Coronary artery (tissue), 2 donors: ENCODE results near the gene UPF1.
A peak's percentile ranks its signal among the peaks of the same experiment; 100 is the strongest.

Experiments used
- DNase-seq: peaks from one replicate; pipeline ENCODE4 v3.0.0-alpha.2; 2017; ENCODE audit warnings: low spot score
- H3K27ac ChIP-seq, 2 donors: fragments of 200-600 bp; sonication (generic); one replicate each; pipeline ENCODE4 v1.5.1; 2016 to 2019
- H3K4me3 ChIP-seq: fragments of 200-600 bp; sonication (generic); 2 replicates; pipeline ENCODE4 v1.5.1; 2016; ENCODE audit warnings: mild to moderate bottlenecking, moderate library complexity
- TF ChIP-seq, protein P1 (sequence below): fragments of 200-600 bp; sonication (generic); IDR thresholded peaks from one replicate; pipeline ENCODE4 v1.5.1; 2019; ENCODE audit warnings: antibody characterized with exemption

The UPF1 gene

DNA sequence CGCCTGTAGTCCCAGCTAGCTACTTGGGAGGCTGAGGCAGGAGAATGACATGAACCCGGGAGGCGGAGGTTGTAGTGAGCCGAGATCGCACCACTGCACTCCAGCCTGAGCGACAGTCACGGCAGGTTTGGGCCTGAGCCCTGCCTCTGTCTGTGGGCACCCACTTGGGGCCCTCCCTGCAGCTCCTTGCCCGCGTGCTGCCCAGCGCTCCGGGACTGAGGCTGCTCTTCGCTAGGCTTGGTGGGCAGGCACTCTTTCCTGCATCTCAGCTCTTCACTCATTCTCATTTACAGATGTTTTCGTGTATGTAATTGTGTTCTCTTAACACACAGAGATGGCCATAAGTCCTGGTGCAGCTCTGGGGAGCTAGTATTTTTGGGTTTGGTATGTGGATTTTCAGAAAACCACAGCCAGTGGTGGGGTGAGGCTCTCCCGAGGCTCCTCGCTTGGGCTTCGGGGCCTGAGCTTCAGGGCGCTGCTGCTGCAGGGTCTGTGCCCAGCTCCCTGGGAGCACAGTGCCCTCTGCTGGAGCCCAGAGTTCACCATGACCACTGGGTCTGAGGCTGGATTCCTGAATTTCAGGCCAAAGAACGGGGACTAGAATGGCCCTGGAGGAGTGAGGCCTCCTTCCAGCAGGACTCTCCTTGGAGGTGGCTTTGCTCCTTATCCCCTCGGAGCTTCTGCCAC, 15.2 kb downstream of the UPF1 start:
- Histone ChIP-seq H3K4me3 (no peak overlapping the region), H3K27ac (peak overlapping the region in 1 of 2 donors; percentile 95)
- TF ChIP-seq, protein P1, sequence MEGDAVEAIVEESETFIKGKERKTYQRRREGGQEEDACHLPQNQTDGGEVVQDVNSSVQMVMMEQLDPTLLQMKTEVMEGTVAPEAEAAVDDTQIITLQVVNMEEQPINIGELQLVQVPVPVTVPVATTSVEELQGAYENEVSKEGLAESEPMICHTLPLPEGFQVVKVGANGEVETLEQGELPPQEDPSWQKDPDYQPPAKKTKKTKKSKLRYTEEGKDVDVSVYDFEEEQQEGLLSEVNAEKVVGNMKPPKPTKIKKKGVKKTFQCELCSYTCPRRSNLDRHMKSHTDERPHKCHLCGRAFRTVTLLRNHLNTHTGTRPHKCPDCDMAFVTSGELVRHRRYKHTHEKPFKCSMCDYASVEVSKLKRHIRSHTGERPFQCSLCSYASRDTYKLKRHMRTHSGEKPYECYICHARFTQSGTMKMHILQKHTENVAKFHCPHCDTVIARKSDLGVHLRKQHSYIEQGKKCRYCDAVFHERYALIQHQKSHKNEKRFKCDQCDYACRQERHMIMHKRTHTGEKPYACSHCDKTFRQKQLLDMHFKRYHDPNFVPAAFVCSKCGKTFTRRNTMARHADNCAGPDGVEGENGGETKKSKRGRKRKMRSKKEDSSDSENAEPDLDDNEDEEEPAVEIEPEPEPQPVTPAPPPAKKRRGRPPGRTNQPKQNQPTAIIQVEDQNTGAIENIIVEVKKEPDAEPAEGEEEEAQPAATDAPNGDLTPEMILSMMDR = peak; percentile 54
- peak; percentile 87 for DNase-seq

DNA sequence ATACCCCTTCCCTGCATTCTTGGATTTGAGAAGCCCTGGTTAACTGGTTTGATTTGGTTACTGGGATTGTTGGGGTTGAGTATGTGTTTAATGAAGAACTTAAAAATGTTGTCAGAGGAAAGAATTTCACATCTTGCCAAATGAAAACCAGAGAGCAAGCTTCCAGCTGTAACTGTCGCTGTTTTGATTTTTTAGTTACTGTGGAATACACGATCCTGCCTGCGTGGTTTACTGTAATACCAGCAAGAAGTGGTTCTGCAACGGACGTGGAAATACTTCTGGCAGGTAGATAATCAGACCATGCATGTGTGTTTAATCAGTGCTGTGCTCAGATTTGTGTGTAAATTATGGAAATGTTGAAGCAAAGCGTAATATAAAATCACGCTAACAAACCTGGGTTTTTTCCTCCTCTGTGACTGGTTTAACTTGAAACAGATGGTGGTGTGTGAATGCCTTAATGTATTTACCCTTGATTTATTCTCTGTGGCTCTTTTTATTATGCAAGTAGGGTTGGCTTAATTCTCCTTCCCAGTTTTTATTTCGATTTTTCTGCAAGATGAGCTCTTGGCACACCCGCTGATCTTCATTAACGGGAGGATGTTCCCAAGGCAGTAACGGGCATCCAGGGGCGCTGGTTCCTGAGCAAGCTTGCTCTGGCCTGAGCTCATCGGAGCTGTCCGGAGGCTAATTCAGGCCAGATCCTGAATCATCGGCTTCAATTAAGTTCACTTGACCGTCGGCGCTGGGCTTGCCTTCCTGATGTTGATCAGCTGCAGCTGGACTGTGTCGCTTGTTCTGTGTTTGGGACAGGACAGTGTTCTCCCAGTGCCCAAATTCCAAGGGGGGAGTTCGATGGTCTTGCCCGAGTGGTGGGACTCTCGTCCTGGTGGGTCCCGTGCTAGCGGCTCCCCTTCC, 16.0 kb downstream of the UPF1 start:
- peak overlapping the region; percentile 30 to 95 for H3K27ac ChIP-seq
- TF ChIP-seq, protein P1 = no peak
- DNase-seq = no peak
- H3K4me3 ChIP-seq = peak overlapping the region; percentile 44

DNA sequence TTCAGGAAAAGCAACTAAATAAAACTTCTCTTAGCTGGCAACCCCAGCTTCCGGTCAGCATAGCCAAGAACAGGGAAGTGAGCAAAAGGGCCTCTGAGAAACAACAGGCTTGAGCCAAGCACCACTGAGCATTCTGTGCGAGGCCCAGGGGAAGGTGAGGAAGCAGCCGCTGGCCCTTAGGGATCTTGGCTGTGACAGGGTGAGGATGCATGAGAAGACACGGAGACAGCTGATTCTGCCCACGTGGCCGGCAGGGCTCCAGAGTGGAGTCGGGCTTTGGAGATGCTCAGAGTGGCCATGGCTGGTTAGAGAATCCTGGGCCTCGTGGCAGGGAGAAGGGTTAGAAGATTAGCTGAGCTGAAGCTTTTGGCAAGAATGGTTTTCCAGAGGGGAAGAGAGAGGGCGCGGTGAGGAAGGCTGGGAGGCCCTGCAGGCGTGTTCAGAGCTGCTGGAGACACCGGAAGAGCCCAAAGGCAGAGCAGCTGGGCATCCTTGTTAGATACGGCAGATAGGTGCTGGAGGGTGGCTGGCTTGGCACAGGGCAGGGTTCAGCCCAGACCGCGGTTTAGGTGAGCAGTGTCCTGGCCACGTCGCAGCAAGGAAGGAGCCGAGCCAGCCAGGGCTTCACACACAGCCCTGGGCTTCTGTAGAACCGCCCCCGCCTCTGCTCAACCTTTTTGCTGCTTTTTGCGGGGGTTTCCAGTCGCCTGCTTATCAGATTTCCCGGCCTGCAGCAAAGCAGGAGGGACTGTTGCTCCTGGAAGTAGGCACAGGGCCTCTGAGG, 17.3 kb downstream of the UPF1 start:
- TF ChIP-seq, protein P1 = no peak
- DNase-seq = peak; percentile 85
- Histone ChIP-seq H3K27ac (peak overlapping the region; percentile 73 to 95), H3K4me3 (peak overlapping the region; percentile 44)

- Histone ChIP-seq H3K27ac (peak overlapping the region; percentile 73 to 95), H3K4me3 (peak overlapping the region; percentile 44)
- TF ChIP-seq, protein P1 = no peak
- DNase-seq = no peak
These were observed 18.2 kb downstream of the UPF1 start for GRCh38 chr19:18849838-18850400.

- DNase-seq = no peak
- Histone ChIP-seq H3K4me3 (no peak overlapping the region), H3K27ac (peak overlapping the region in 1 of 2 donors; percentile 95)
- TF ChIP-seq, protein P1 = no peak
These were observed 19.0 kb downstream of the UPF1 start for GRCh38 chr19:18850471-18851375.
